IPS-18a (cell line): Measurements from ENCODE around the gene UTRN.
A peak's percentile ranks its signal among the peaks of the same experiment; 100 is the strongest.

Source experiments
- H3K27ac ChIP-seq: one replicate; pipeline ENCODE4 v1.5.1; 2013; ENCODE audit warnings: low read length
- H3K27me3 ChIP-seq: one replicate; pipeline ENCODE4 v1.6.1; 2013; ENCODE audit warnings: mild to moderate bottlenecking, low read length; ENCODE audit not compliant: control insufficient read depth, insufficient read depth
- H3K36me3 ChIP-seq: one replicate; pipeline ENCODE4 v1.6.1; 2013; ENCODE audit warnings: low read depth, low read length; ENCODE audit not compliant: control insufficient read depth
- H3K4me1 ChIP-seq: one replicate; pipeline ENCODE4 v1.6.1; 2013; ENCODE audit warnings: low read depth, low read length; ENCODE audit not compliant: control insufficient read depth
- H3K4me3 ChIP-seq: one replicate; pipeline ENCODE4 v1.5.1; 2013; ENCODE audit warnings: low read length
- H3K9ac ChIP-seq: one replicate; pipeline ENCODE4 v1.6.1; 2013; ENCODE audit warnings: mild to moderate bottlenecking, low read length, moderate library complexity
- H3K9me3 ChIP-seq: one replicate; pipeline ENCODE4 v1.6.1; 2013; ENCODE audit warnings: low read depth, low read length; ENCODE audit not compliant: control insufficient read depth

UTRN gene

DNA sequence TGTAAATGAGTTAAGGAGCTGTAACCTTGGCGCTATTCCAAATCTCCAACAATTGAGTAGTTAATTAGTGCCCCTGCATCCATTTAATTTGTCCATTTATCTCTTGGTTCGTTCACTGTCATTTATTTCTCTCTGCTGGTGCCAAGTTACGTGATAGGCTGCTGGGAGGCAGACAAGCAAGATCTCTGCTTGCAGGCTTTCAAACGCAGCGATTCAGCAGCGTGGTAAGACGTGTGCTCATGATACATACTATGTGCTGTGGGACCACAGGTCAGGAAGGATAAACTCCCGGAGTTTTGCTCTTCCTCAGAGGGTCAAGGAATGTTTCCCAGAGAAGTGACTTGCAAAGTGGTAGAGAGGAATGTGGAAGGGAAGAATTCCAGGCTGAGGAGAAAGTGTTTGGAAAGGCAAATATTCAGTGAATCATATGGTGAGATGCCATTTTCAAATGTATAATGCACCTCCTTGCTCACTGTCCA, 46.4 kb downstream of the UTRN start:
- no peaks in the 10 kb centered on the region for H3K9me3 ChIP-seq
- H3K27me3 ChIP-seq: no peaks in the 10 kb centered on the region
- H3K4me3 ChIP-seq: peak overlapping the region; percentile 46
- no peaks in the 10 kb centered on the region for H3K36me3 ChIP-seq
- H3K4me1 ChIP-seq: peaks cover 37% of the 10 kb centered on the region
- H3K27ac ChIP-seq: peak overlapping the region; percentile 12
- H3K9ac ChIP-seq: peak overlapping the region; percentile 28

DNA sequence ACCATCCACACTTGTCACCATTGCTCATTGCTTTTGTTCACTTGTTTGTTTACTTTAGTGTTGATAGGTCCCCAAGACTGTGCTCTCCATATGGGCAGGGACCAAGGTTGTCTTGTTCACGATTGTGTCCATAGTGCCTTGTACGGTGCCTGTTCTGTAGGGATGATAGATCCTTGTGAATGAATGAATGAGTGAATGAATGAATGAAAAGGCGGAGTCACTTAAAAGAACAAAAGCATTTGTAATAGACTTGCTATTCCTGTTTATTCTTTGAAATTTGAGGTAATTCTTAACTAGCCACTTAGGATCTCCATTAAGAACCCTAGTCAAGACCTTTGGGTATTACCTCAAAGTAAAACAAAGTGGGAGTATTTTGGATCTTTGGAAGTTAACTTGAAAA, 47.0 kb downstream of the UTRN start:
- Histone ChIP-seq H3K9ac (no peak overlapping the region), H3K4me3 (peak overlapping the region; percentile 46), H3K4me1 (peaks cover 31% of the 10 kb centered on the region), H3K27me3 (no peaks in the 10 kb centered on the region), H3K36me3 (no peaks in the 10 kb centered on the region), H3K27ac (no peak overlapping the region), H3K9me3 (no peaks in the 10 kb centered on the region)

DNA sequence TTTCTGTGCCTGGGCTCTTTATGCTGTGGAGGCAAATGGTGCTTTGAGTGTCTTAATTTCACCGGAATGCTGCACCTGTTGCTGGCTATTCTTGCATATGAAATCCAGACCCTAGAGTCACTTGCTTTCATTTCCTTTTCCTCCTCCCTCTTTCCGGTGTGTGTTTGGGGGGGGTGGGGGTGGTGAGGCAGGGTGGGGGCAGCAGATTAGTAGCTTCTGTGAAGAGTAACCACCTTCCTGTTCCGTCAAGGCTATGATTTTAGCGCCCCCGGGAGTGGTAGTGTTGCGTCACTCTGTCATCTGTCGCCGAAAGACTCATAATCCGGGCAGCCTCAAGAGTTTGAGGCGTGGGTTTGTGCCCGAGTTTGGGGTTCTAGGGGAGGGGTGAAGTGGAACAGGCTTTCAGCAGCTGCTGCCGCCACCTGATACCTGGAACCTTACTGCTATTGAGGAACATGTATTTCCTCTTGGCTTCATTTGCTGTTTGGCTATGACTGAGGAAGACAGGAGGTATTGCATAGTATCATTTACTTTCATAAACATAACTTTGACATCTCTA, 49.1 kb downstream of the UTRN start:
- Histone ChIP-seq H3K27me3 (no peaks in the 10 kb centered on the region), H3K36me3 (no peaks in the 10 kb centered on the region), H3K9ac (no peak overlapping the region), H3K4me1 (peaks cover 29% of the 10 kb centered on the region), H3K27ac (no peak overlapping the region), H3K4me3 (no peak overlapping the region), H3K9me3 (no peaks in the 10 kb centered on the region)
